ENCODE measurements around the gene PPP3CA.

DNA sequence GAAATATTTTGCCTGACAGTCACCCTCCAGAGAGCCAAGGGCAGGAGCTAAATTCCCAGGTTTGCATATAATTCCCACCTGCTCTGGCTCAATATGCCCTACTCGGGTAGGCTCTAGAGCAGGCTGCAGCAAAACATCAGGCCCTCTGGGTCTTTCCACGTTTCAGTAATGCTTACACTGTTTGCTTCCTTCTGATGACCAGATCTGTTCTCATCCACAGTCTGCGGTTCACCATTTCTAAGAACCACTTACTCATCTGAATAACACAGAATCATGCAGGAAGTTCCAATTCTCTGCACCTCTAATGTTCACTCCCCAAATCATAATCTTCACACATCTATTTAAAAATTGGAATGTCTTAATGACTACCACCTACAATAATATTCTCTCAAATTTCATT lies 141.4 kb downstream of the PPP3CA start:
- TF ChIP-seq, protein P1, sequence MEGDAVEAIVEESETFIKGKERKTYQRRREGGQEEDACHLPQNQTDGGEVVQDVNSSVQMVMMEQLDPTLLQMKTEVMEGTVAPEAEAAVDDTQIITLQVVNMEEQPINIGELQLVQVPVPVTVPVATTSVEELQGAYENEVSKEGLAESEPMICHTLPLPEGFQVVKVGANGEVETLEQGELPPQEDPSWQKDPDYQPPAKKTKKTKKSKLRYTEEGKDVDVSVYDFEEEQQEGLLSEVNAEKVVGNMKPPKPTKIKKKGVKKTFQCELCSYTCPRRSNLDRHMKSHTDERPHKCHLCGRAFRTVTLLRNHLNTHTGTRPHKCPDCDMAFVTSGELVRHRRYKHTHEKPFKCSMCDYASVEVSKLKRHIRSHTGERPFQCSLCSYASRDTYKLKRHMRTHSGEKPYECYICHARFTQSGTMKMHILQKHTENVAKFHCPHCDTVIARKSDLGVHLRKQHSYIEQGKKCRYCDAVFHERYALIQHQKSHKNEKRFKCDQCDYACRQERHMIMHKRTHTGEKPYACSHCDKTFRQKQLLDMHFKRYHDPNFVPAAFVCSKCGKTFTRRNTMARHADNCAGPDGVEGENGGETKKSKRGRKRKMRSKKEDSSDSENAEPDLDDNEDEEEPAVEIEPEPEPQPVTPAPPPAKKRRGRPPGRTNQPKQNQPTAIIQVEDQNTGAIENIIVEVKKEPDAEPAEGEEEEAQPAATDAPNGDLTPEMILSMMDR (optimal IDR thresholded peaks at IDR 0.05 in 1 of 3, IDR thresholded peaks at IDR 0.05 in 1 of 3, conservative IDR thresholded peaks at IDR 0.05 in 1 of 3; ENCODE audit: extremely low read depth in 1 of 3, insufficient read depth in 2 of 3, low read length in 3 of 3): no peak
- TF ChIP-seq EZH2 (IDR thresholded peaks at IDR 0.05; ENCODE audit: low read length): no peak
